Muscle layer of duodenum (tissue), 2 donors: ENCODE data around the gene CAMK4.

ENCODE experiments used
- H3K27ac ChIP-seq: one replicate; pipeline ENCODE4 v1.7.0; 2013; ENCODE audit warnings: mild to moderate bottlenecking, low read length
- H3K27me3 ChIP-seq: one replicate; pipeline ENCODE4 v1.7.0; 2013; ENCODE audit warnings: low read depth, mild to moderate bottlenecking, control low read depth, low read length
- H3K36me3 ChIP-seq, 2 donors: one replicate each; pipeline ENCODE4 v1.7.0; 2013; ENCODE audit warnings: low read length in 2 of 2, control low read depth in 1 of 2, mild to moderate bottlenecking in 1 of 2; ENCODE audit not compliant: insufficient read depth in 2 of 2, control insufficient read depth in 1 of 2
- H3K4me1 ChIP-seq, 2 donors: one replicate each; pipeline ENCODE4 v1.7.0; 2013; ENCODE audit warnings: low read length in 2 of 2, mild to moderate bottlenecking in 2 of 2, control low read depth in 1 of 2, moderate library complexity in 1 of 2; ENCODE audit not compliant: insufficient read depth in 2 of 2, control insufficient read depth in 1 of 2
- H3K4me3 ChIP-seq, 2 donors: one replicate each; pipeline ENCODE4 v1.7.0; 2013; ENCODE audit warnings: low read length in 2 of 2, low read depth in 1 of 2, mild to moderate bottlenecking in 1 of 2
- H3K9me3 ChIP-seq, 2 donors: one replicate each; pipeline ENCODE4 v1.7.0; 2013; ENCODE audit warnings: low read length in 2 of 2, control low read depth in 1 of 2, mild to moderate bottlenecking in 1 of 2; ENCODE audit not compliant: control insufficient read depth in 1 of 2
- donor health status: healthy.

CAMK4 gene

DNA sequence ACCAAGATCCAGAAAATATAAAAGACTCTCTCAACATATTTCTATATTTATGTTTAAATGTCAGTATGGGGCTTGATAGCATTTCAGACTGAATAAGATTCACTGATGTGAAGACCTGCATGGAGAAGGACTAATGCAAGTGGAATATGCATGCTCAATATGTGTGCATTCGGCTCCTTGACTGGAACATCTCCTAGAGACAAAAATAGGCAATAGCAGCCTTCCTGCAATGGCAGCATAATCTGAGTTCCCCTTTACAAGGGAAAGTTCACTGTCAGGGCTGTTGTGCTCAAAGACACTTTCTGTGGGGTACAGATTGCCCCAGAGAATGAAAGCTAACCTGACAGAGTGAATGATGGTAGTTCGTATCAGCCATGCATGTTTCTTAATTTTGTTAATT is 245.7 kb downstream of the CAMK4 start:
- H3K4me3 ChIP-seq: no peak overlapping the region
- H3K4me1 ChIP-seq: no peaks in the 10 kb centered on the region
- no peaks in the 10 kb centered on the region for H3K27me3 ChIP-seq
- H3K36me3 ChIP-seq: no peaks in the 10 kb centered on the region
- no peak overlapping the region for H3K27ac ChIP-seq
- no peaks in the 10 kb centered on the region for H3K9me3 ChIP-seq

DNA sequence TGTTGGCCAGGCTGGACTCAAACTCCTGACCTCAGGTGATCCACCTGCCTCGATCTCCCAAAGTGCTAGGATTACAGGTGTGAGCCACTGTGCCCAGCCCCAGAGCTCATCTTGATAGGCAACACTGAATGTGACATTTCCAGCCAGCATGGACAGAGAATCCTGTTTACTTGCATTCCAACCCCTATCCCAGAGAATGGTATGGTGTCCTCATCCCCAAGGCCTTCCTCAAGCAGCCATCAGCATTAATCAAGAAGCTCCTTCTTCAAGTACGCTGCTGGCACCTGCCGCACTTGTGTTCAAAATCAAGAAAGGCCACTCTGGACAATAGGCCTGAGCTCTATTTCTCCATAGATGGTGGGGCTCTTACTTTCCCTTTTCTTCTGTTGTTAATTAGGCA is 247.9 kb downstream of the CAMK4 start:
- H3K27ac ChIP-seq: no peak overlapping the region
- H3K27me3 ChIP-seq: no peaks in the 10 kb centered on the region
- no peaks in the 10 kb centered on the region for H3K36me3 ChIP-seq
- H3K4me1 ChIP-seq: no peaks in the 10 kb centered on the region
- H3K9me3 ChIP-seq: no peaks in the 10 kb centered on the region
- no peak overlapping the region for H3K4me3 ChIP-seq

DNA sequence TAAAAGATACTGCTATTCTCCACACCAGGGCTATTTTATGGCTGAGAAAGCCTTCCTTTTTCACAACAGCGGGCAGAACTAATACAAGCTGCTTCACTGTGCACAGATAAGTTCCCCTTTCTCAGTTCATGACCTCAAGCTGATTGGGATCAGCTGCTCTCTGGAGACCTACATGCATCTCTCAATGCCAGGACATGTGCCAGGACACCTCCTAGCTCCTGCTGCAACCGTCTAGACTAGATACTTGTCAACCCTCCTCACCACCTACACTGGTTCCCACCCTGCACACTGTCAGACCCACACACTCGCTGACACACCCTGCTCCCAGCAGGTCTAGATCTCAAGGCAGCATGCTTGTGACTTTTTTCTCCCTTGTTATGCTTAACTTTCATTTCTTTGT is 248.4 kb downstream of the CAMK4 start:
- Histone ChIP-seq H3K27ac (no peak overlapping the region), H3K9me3 (no peaks in the 10 kb centered on the region), H3K4me1 (no peaks in the 10 kb centered on the region), H3K27me3 (no peaks in the 10 kb centered on the region), H3K4me3 (no peak overlapping the region), H3K36me3 (no peaks in the 10 kb centered on the region)

DNA sequence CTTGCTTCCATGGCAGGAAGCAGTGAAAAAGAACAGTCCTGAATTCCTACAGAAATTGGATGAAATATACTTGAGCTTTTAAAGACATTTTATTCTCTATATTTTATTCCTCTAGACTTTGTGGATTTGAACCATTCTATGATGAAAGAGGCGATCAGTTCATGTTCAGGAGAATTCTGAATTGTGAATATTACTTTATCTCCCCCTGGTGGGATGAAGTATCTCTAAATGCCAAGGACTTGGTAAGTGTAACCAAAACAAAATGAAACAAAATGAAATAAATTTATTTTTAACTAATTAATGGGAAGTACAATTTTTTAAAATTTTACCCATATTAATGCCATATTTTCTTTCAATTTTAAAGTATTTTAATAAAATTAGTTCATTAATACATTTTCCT is 254.1 kb downstream of the CAMK4 start:
- no peaks in the 10 kb centered on the region for H3K36me3 ChIP-seq
- no peak overlapping the region for H3K27ac ChIP-seq
- no peaks in the 10 kb centered on the region for H3K4me1 ChIP-seq
- H3K27me3 ChIP-seq: no peaks in the 10 kb centered on the region
- no peaks in the 10 kb centered on the region for H3K9me3 ChIP-seq
- no peak overlapping the region for H3K4me3 ChIP-seq

DNA sequence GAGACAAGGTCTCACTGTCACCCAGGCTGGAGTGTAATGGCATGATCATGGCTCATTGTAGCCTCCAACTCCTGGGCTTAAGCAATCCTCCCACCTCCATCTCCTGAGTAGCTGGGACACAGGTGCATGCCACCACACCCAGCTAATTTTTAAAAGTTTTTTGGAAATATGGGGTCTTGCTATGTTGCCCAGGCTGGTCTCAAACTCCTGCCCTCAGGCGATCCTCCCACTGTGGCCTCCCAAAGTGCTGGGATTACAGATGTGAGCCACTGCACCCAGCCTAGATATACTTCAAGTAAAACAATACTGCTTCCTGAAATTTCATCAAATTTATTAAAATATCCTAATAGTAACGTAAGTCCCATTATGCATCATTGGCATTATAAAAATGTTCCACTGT is 254.7 kb downstream of the CAMK4 start:
- H3K27me3 ChIP-seq: no peaks in the 10 kb centered on the region
- no peaks in the 10 kb centered on the region for H3K4me1 ChIP-seq
- H3K9me3 ChIP-seq: no peaks in the 10 kb centered on the region
- H3K27ac ChIP-seq: no peak overlapping the region
- H3K4me3 ChIP-seq: no peak overlapping the region
- no peaks in the 10 kb centered on the region for H3K36me3 ChIP-seq

DNA sequence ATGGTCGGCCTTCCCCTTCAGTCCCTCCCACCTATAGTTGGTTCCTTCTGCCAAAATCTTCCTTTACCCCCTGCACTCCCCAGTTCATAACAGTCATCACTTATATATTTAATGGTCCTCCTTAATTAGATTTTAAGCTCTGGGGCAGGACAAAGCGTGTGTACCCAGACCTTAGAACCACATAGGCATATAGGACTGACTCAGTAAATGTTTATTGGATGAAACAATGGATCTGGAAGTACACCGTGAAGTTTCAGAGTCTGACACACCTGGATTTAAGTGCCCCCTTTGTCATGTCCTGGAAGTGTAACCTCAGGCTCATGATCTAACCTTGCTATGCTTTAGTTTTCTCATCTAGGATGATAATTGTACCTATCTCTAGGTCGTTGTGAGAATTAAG is 256.2 kb downstream of the CAMK4 start:
- Histone ChIP-seq H3K4me1 (no peaks in the 10 kb centered on the region), H3K4me3 (no peak overlapping the region), H3K36me3 (no peaks in the 10 kb centered on the region), H3K27me3 (no peaks in the 10 kb centered on the region), H3K9me3 (no peaks in the 10 kb centered on the region), H3K27ac (no peak overlapping the region)

DNA sequence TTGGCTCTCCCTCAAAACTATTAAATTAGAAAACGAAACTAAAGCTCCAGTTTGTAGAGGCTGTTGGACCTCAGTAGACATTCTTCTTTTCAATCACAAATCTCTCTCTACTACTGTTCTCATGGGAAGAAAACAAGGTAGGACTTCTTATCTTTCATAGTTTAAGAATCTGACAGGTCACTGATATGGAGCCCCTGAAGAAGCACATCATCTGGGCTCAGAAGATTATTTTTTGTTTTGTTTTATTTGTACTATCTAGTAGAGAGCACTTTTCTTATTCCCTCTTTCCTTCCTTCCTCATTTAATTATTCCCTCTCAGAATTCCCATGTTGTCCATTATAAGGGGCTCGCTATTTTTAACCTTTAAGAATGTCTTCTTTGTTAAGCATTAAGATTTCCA is 261.9 kb downstream of the CAMK4 start:
- Histone ChIP-seq H3K9me3 (no peaks in the 10 kb centered on the region), H3K27me3 (no peaks in the 10 kb centered on the region), H3K4me1 (no peaks in the 10 kb centered on the region), H3K27ac (no peak overlapping the region), H3K4me3 (no peak overlapping the region), H3K36me3 (no peaks in the 10 kb centered on the region)

DNA sequence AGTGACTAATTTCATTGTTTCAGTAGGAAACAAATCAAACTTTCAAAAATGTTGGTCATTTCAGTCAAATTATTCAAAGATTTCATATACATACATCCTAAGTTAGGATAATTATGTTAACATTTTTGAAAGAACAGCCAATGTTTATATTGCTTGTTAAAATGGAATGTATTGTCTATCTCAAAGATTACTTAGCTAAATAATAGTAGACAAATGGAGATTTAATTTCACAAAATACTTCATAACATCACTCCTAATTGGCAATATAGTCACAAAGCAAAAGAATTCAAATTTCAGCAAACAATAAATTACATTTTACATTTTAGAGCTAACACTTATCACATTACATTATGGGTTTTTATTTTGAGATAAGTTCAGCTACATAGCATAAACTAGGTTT is 262.7 kb downstream of the CAMK4 start:
- Histone ChIP-seq H3K27ac (no peak overlapping the region), H3K9me3 (no peaks in the 10 kb centered on the region), H3K27me3 (no peaks in the 10 kb centered on the region), H3K4me3 (no peak overlapping the region), H3K4me1 (no peaks in the 10 kb centered on the region), H3K36me3 (no peaks in the 10 kb centered on the region)

DNA sequence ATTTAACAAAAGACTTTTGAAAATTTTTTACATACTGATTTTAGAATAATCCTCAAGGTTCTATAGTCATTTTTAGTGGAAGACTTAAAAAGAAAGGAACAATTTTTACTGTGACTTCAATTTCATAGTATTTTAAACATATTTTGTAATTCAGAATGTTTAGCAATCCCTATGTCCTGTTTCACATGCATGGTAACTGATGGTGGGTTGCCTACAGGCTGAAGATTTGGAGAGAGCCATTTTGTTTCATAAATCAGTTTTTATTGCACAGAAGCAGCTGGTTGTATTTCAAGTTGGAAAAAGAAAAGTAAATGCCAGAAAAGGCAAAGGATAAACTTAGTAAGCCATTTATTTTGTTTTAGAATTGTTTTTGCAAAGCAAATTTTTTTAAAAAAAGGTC is 264.2 kb downstream of the CAMK4 start:
- no peak overlapping the region for H3K27ac ChIP-seq
- no peaks in the 10 kb centered on the region for H3K4me1 ChIP-seq
- no peak overlapping the region for H3K4me3 ChIP-seq
- H3K27me3 ChIP-seq: no peaks in the 10 kb centered on the region
- H3K9me3 ChIP-seq: no peaks in the 10 kb centered on the region
- H3K36me3 ChIP-seq: no peaks in the 10 kb centered on the region

DNA sequence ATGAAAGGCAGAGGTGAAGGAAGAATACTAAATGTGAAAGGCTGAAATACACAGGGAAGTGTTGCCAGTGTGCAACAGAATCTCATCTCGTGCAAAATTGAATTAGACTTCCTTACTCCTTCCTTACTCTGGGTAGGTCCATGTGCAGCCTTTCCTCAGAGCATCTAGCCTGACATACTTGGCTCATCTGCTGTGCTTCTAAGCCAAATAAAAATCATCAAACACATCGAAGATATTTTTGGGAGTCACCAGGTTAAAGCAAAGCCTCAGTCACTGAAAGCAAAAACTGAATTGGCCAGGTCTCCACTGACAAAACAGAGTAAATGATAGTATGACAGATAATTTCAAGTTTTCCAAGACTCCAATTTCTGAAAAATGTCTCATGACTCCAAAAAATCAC is 268.8 kb downstream of the CAMK4 start:
- no peak overlapping the region for H3K27ac ChIP-seq
- H3K4me1 ChIP-seq: no peaks in the 10 kb centered on the region
- H3K36me3 ChIP-seq: no peaks in the 10 kb centered on the region
- H3K4me3 ChIP-seq: no peak overlapping the region
- H3K9me3 ChIP-seq: no peaks in the 10 kb centered on the region
- H3K27me3 ChIP-seq: no peaks in the 10 kb centered on the region

DNA sequence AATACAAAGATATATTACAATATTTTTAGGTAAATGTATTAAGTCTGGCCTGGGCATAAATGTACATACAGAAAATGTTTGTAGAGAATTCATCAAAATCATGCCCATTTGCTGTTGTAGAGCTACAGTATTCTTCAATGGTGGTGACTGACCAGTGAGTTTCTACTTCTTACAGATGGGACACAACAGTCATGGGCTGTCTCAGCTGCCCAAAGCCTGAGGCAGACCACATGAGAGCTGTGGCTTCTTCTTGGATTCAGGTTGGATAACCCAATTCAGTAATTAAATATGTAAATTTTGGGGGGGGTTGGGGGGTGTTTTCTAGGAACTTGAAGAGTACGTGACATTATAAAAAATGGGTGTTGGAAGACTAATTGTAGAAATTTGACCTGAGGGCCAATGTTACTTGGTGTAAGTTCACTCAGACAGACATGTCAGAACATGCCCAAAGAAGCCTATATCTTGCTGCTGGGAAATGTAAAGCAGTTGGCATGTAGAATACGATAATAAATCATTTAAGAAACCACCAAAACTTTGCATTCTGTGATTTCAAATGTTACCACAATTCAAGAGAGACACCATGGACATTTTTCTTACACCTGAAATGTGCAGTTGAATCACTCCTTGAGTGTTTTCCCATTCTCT is 270.3 kb downstream of the CAMK4 start:
- no peaks in the 10 kb centered on the region for H3K4me1 ChIP-seq
- H3K4me3 ChIP-seq: no peak overlapping the region
- H3K27me3 ChIP-seq: no peaks in the 10 kb centered on the region
- no peak overlapping the region for H3K27ac ChIP-seq
- H3K9me3 ChIP-seq: no peaks in the 10 kb centered on the region
- no peaks in the 10 kb centered on the region for H3K36me3 ChIP-seq

DNA sequence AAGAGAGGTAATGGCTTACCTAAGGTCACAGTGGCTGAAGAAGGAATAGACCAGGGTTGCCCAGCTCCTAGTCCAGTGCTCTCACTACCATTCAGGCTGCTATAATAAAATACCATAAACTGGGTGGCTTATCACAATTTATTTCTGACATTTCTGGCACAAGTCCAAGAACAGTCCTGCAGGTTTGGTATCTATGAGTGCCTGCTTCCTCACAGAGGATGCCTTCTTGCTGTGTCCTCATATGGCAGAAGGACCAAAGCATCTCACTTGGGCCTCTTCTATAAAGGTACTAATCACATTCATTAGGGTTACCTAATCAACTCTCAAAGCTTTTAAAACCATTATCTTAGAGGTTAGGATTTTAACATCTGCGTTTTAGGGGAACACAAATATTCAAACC is 271.0 kb downstream of the CAMK4 start:
- Histone ChIP-seq H3K4me1 (no peaks in the 10 kb centered on the region), H3K27me3 (no peaks in the 10 kb centered on the region), H3K9me3 (no peaks in the 10 kb centered on the region), H3K27ac (no peak overlapping the region), H3K36me3 (peaks cover 0 to 1% of the 10 kb centered on the region in 2 donors), H3K4me3 (no peak overlapping the region)
